A549 (cell line): ENCODE measurements around the gene SLC6A4. TPM values are rescaled to one million over a fixed set of nuclear protein-coding genes. Genes with fewer than 3 reads are reported as not detected.
A peak's percentile ranks its signal among the peaks of the same experiment; 100 is the strongest.

Source experiments
- ATAC-seq, 2 experiments: fragments of 200-7000 bp in 1 of 2; fragments of >200 bp in 1 of 2; cut with Nextera tagmentation in 1 of 2; cut with Tn5 transposase in 1 of 2; 3 replicates each; pipeline versions ENCODE4 v1.8.0 to v1.9.1; 2018 to 2020; ENCODE audit warnings: mild to moderate bottlenecking in 1 of 2, moderate library complexity in 1 of 2
- CTCF ChIA-PET: fragments of 300-600 bp; sonication (Branson Sonifier 250); formaldehyde crosslinking; extraction: SDS; loops from one replicate; lab custom pipeline; 2021; ENCODE audit warnings: antibody characterized with exemption, inconsistent platforms; lab: Yijun Ruan, JAX
- POLR2A ChIA-PET: fragments of 350-600 bp; formaldehyde crosslinking; extraction: SDS; loops from one replicate; lab custom pipeline; 2021; ENCODE audit warnings: antibody characterized with exemption, inconsistent platforms; lab: Yijun Ruan, JAX
- DNase-seq, 2 experiments: peaks; one replicate each; pipeline versions ENCODE4 v3.0.0 to v3.0.0-alpha.2; 2011 to 2016; ENCODE audit warnings: low read depth in 1 of 2, low spot score in 1 of 2
- FAIRE-seq: peaks from 2 replicates; lab custom pipeline; 2011; peaks lifted over from hg19 to GRCh38; lab: Jason Lieb, UNC
- H3K27ac ChIP-seq, 2 experiments: fragments of >200 bp; sonication (Bioruptor Twin); formaldehyde crosslinking; 3 replicates each; pipeline ENCODE4 v1.5.1; 2016 to 2017
- H3K4me1 ChIP-seq: fragments of >200 bp; sonication (Bioruptor Twin); formaldehyde crosslinking; 3 replicates; pipeline ENCODE4 v1.6.1; 2016
- H3K4me2 ChIP-seq: fragments of >200 bp; sonication (Bioruptor Twin); formaldehyde crosslinking; 3 replicates; pipeline ENCODE4 v1.6.1; 2016
- H3K4me3 ChIP-seq: fragments of >200 bp; sonication (Bioruptor Twin); formaldehyde crosslinking; 3 replicates; pipeline ENCODE4 v1.5.1; 2016
- H3K9me3 ChIP-seq: fragments of >200 bp; sonication (Bioruptor Twin); formaldehyde crosslinking; 3 replicates; pipeline ENCODE4 v1.6.1; 2016
- CBX2 ChIP-seq: fragments of 200-600 bp; sonication (generic); IDR thresholded peaks from 2 replicates; pipeline ENCODE4 v1.6.1; 2016; ENCODE audit warnings: low read depth, mild to moderate bottlenecking, borderline replicate concordance
- CEBPB ChIP-seq, 2 experiments: fragments of >200 bp in 1 of 2; sonication (Bioruptor Twin) in 1 of 2; formaldehyde crosslinking in 1 of 2; IDR thresholded peaks; 2 replicates each; pipeline ENCODE4 v1.6.1; 2012 to 2016
- CHD2 ChIP-seq: fragments of 150-350 bp; IDR thresholded peaks from 2 replicates; pipeline ENCODE4 v1.6.1; 2014; ENCODE audit warnings: low read length; ENCODE audit not compliant: partially characterized antibody
- EHF ChIP-seq: fragments of 250-450 bp; sonication (Bioruptor Pico); IDR thresholded peaks from 2 replicates; pipeline ENCODE4 v1.5.0; 2020; ENCODE audit warnings: mild to moderate bottlenecking
- ESRRA ChIP-seq: fragments of 150-350 bp; IDR thresholded peaks from 2 replicates; pipeline ENCODE4 v1.6.1; 2014; ENCODE audit warnings: mild to moderate bottlenecking, low read length, borderline replicate concordance
- FOSL2 ChIP-seq, 2 experiments: fragments of 450-650 bp in 1 of 2; fragments of >200 bp in 1 of 2; sonication (Bioruptor Twin) in 1 of 2; formaldehyde crosslinking; IDR thresholded peaks; 2 replicates each; pipeline versions ENCODE4 v1.5.0 to v1.6.1; 2016 to 2020; ENCODE audit warnings: mild to moderate bottlenecking in 1 of 2, moderate library complexity in 1 of 2
- FOXS1 ChIP-seq: fragments of 250-450 bp; sonication (Bioruptor Pico); IDR thresholded peaks from 2 replicates; pipeline ENCODE4 v1.5.0; 2020; ENCODE audit warnings: mild to moderate bottlenecking, moderate library complexity
- GATA3 ChIP-seq: IDR thresholded peaks from 2 replicates; pipeline ENCODE4 v1.6.1; 2012; ENCODE audit warnings: borderline replicate concordance
- HEYL ChIP-seq: fragments of 250-450 bp; sonication (Bioruptor Pico); IDR thresholded peaks from 2 replicates; pipeline ENCODE4 v1.8.0; 2021; ENCODE audit warnings: mild to moderate bottlenecking, moderate library complexity
- HOXA7 ChIP-seq: fragments of 250-450 bp; sonication (Bioruptor Pico); IDR thresholded peaks from 2 replicates; pipeline ENCODE4 v1.5.0; 2020; ENCODE audit warnings: mild to moderate bottlenecking, moderate library complexity
- HOXB13 ChIP-seq: fragments of 250-450 bp; sonication (Bioruptor Pico); IDR thresholded peaks from 2 replicates; pipeline ENCODE4 v1.5.0; 2020; ENCODE audit warnings: low read depth, mild to moderate bottlenecking, moderate library complexity
- JUNB ChIP-seq: fragments of >200 bp; sonication (Bioruptor Twin); formaldehyde crosslinking; IDR thresholded peaks from 2 replicates; pipeline ENCODE4 v1.6.1; 2016
- NFE2L2 ChIP-seq: fragments of 150-350 bp; conservative IDR thresholded peaks from 2 replicates; pipeline ENCODE4 v1.6.1; 2014; ENCODE audit warnings: low read length
- NR3C1 ChIP-seq: fragments of >200 bp; sonication (Bioruptor Twin); formaldehyde crosslinking; IDR thresholded peaks from 3 replicates; pipeline ENCODE4 v1.6.1; 2017
- POLR2AphosphoS2 ChIP-seq: conservative IDR thresholded peaks from 2 replicates; pipeline ENCODE4 v1.6.1; 2012; ENCODE audit warnings: low read length, improper control_type of control experiment, inconsistent platforms
- RAD21 ChIP-seq, 2 experiments: fragments of >200 bp in 1 of 2; sonication (Bioruptor Twin) in 1 of 2; formaldehyde crosslinking in 1 of 2; IDR thresholded peaks in 1 of 2; conservative IDR thresholded peaks in 1 of 2; 2 replicates in 1 of 2; 3 replicates in 1 of 2; pipeline ENCODE4 v1.6.1; 2012 to 2018; ENCODE audit warnings: inconsistent platforms in 1 of 2
- RCOR1 ChIP-seq: fragments of 150-350 bp; IDR thresholded peaks from 2 replicates; pipeline ENCODE4 v1.6.1; 2014; ENCODE audit warnings: antibody characterized with exemption, low read length, low read depth
- RFX5 ChIP-seq: fragments of 450-650 bp; IDR thresholded peaks from 2 replicates; pipeline ENCODE4 v1.7.1; 2014; ENCODE audit warnings: antibody characterized with exemption, mild to moderate bottlenecking, moderate library complexity
- RNF2 ChIP-seq: fragments of 200-600 bp; sonication (generic); IDR thresholded peaks from 2 replicates; pipeline ENCODE4 v1.6.1; 2016; ENCODE audit warnings: low read depth, mild to moderate bottlenecking, antibody characterized with exemption, moderate library complexity, borderline replicate concordance
- TP53 ChIP-seq: fragments of 250-450 bp; sonication (Bioruptor Pico); IDR thresholded peaks from 2 replicates; pipeline ENCODE4 v1.5.0; 2021; ENCODE audit warnings: mild to moderate bottlenecking, moderate library complexity
- ZC3H11A ChIP-seq: fragments of 450-650 bp; IDR thresholded peaks from 2 replicates; pipeline ENCODE4 v1.6.1; 2014; ENCODE audit warnings: antibody characterized with exemption, mild to moderate bottlenecking
- ZSCAN20 ChIP-seq: fragments of 250-450 bp; sonication (Bioruptor Pico); IDR thresholded peaks from 2 replicates; pipeline ENCODE4 v1.8.0; 2022; ENCODE audit warnings: mild to moderate bottlenecking, moderate library complexity
- WGBS: methylation state at CpG from one replicate; pipeline ENCODE4 v1.1.6; 2017; ENCODE audit errors: missing lambda C conversion rate; 5-methylcytosine and 5-hydroxymethylcytosine counted together
- polyA plus RNA-seq, 4 experiments: library from polyadenylated mRNA; depleted of rRNA in 3 of 4; stranded (reverse); fragments of >200 nt; fragmentation: RNase III in 1 of 4; extraction: RNeasy Plus Mini Kit Qiagen cat#74134 plus additional on column Dnase treatment in 1 of 4; gene quantifications; 2 replicates in 3 of 4; 3 replicates in 1 of 4; pipeline ENCODE4 v1.2.3, GENCODE V29; 2011 to 2017
- TF ChIP-seq, protein P1 (sequence below): fragments of 250-450 bp; sonication (Bioruptor Pico); IDR thresholded peaks from 2 replicates; pipeline ENCODE4 v1.5.0; 2020; ENCODE audit warnings: low read depth, mild to moderate bottlenecking, moderate library complexity
- TF ChIP-seq, protein P2 (sequence below): IDR thresholded peaks from 2 replicates; pipeline ENCODE4 v1.6.1; 2012
- TF ChIP-seq, protein P3 (sequence below): fragments of >200 bp; sonication (Bioruptor Twin); formaldehyde crosslinking; IDR thresholded peaks from 3 replicates; pipeline ENCODE4 v1.6.1; 2016
- TF ChIP-seq, protein P4 (sequence below): fragments of 150-350 bp; IDR thresholded peaks from 2 replicates; pipeline ENCODE4 v1.6.1; 2014; ENCODE audit warnings: low read depth, mild to moderate bottlenecking, low read length

The SLC6A4 gene
- polyA plus RNA-seq, 2 of the 4 experiments (the other 2 are of a cell fraction): 0.12 TPM; not detected in 1

DNA sequence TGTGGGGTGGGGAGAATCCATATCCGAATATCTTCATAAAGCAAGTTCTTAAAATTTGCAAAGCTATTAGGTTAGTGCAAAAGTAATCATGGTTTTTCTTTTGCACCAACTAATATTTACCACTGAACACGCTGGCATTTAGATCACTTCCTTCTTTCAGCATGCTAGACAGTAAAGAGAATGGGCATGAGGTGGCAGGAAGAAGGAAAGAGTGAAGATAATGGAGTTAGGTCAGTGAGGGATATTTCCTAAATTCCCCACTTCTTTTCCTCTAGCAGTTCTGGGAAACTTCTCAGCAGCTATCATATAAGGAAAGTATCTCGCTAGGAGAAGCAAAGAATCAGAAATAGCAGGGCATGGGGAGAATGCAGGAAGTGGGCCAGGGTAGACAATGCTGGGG is 39.0 kb downstream of the SLC6A4 start (continued):
- TF ChIP-seq RCOR1 (no peak), JUNB (no peak), POLR2AphosphoS2 (no peak), RNF2 (no peak), NFE2L2 (no peak)

DNA sequence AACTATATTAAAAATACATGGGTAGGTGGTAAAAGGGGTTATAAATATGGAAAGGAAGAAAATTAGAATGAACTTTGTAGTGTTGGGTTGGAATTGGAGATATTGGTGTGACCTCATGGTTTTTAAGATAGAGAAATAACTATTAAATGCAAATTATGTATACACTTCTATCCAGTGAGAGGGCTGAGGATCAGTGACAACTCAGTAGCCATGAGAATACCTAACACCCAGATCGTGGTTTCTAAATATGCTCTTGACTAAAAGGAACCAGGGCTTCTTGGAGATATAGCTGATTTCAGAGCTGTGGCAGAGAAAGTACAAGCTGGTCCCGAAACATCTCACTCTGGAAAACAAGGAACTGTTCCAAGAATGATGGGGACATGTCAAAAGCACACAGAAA is 44.4 kb downstream of the SLC6A4 start:
- DNase-seq (no peak), ATAC-seq (peak in 1 of 2 experiments; percentile 15; a peak in 2 of 6 replicates), FAIRE-seq (no peak)
- Histone ChIP-seq H3K27ac (no peak overlapping the region), H3K4me2 (no peak overlapping the region), H3K4me1 (no peaks in the 10 kb centered on the region), H3K4me3 (no peak overlapping the region), H3K9me3 (no peaks in the 10 kb centered on the region)
- WGBS: 61% methylated on average over 2 of the region's 2 CpGs
- CTCF ChIA-PET: interaction anchor here (2.1 kb wide), 1 partner anchor 13 kb away, joined by 6 read pairs; no protein-coding TSS in a partner anchor
- POLR2A ChIA-PET: no interaction called here
- TF ChIP-seq RAD21 (conservative IDR thresholded peaks at IDR 0.05 in 1 of 2, IDR thresholded peaks at IDR 0.05 in 1 of 2): no peak
- peak; percentile 48; the same call in 1 of the 2 replicates for TF ChIP-seq RFX5

DNA sequence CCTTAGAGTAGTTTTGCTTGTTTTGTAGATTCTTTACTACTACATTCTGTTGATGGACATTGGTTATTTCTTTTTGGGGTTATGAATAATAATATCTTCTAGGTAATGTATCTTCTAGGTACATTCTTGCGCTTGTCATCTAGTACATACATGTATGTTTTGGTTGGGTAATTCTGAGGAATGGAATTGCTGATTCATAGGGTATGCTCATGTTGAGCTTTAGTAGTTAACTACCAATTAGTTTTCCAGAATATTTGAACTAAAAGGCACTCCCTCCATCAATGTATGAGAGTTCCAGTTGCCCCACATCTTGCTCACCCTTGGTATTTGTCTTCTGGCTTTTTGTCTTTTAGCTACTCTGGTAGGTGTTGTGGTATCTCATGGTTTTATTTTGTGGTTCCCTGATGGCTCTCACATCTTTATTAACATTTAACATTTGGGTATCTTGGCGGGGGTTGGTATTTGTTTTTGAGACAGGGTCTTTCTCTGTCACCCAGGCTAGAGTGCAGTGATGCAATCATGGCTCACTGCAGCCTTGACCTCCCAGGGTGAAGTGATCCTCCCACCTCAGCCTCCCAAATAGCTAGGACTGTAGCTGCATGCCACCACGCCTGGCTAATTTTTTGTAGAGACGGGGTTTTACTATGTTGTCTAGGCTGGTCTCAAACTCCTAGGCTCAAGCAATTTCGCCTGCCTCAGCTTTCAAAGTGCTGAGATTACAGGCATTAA is 47.1 kb downstream of the SLC6A4 start:
- TF ChIP-seq RFX5 (no peak), NFE2L2 (no peak), HOXB13 (CRISPR knock-in tag) (no peak), CEBPB (IDR thresholded peaks at IDR 0.05) (no peak), FOSL2 (IDR thresholded peaks at IDR 0.05) (no peak), FOSL2 (CRISPR knock-in tag; IDR thresholded peaks at IDR 0.05) (no peak), ZC3H11A (no peak), CBX2 (no peak), HEYL (CRISPR knock-in tag) (no peak), FOXS1 (no peak)
- TF ChIP-seq, all 56 proteins: peak for 0
- ChIA-PET POLR2A (interaction anchor here (0.7 kb wide), 1 partner anchor 53 kb away, joined by 9 read pairs; no protein-coding TSS in a partner anchor), CTCF (interaction anchor here (0.6 to 1.7 kb wide), 8 partner anchors 9 to 84 kb away, joined by 3 to 9 read pairs (median 4); no protein-coding TSS in a partner anchor)
- FAIRE-seq (peak; percentile 49), ATAC-seq (no peak), DNase-seq (no peak)
- Histone ChIP-seq H3K4me3 (no peak overlapping the region), H3K4me2 (no peak overlapping the region), H3K9me3 (no peaks in the 10 kb centered on the region), H3K27ac (no peak overlapping the region), H3K4me1 (no peaks in the 10 kb centered on the region)
- 89% methylated on average over 5 of the region's 5 CpGs for WGBS

DNA sequence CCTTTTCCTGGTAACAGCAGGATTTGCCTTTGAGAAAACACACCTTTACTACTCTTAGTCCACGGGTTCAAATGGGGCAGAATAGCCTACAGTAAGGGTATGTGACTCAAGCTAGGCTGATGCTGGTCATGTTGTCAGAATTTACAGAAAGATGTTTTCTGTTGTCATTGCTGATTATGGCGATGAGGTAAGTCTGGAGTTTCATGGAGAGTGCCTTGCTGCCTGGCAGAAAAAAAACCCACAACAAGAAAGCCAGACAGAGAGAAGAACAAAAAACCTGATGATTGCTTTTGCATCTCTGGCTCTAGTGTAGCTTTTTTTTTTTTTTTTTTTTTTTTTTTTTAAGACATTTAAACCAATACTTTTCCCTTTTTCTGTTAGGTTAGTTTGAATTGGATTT is 47.9 kb downstream of the SLC6A4 start:
- ChIA-PET CTCF (interaction anchor here (0.6 to 1.7 kb wide), 10 partner anchors 9 to 83 kb away, joined by 3 to 9 read pairs (median 4); no protein-coding TSS in a partner anchor), POLR2A (no interaction called here)
- H3K4me2 ChIP-seq: no peak overlapping the region
- 83% methylated on average over 2 of the region's 2 CpGs for WGBS
- no peak overlapping the region for H3K4me3 ChIP-seq
- H3K9me3 ChIP-seq: no peaks in the 10 kb centered on the region
- DNase-seq (no peak), FAIRE-seq (no peak), ATAC-seq (no peak)
- H3K27ac ChIP-seq: no peak overlapping the region
- no peaks in the 10 kb centered on the region for H3K4me1 ChIP-seq
- TF ChIP-seq TP53 (CRISPR knock-in tag) (no peak), HOXA7 (CRISPR knock-in tag) (no peak; the same call in 1 of the 2 replicates), ZSCAN20 (no peak), NR3C1 (no peak), FOXS1 (no peak), ESRRA (no peak), ZC3H11A (no peak), EHF (no peak), CHD2 (no peak), RAD21 (conservative IDR thresholded peaks at IDR 0.05 in 1 of 2, IDR thresholded peaks at IDR 0.05 in 1 of 2) (no peak), CEBPB (IDR thresholded peaks at IDR 0.05) (no peak), GATA3 (no peak), RFX5 (no peak)
- TF ChIP-seq, protein P1, sequence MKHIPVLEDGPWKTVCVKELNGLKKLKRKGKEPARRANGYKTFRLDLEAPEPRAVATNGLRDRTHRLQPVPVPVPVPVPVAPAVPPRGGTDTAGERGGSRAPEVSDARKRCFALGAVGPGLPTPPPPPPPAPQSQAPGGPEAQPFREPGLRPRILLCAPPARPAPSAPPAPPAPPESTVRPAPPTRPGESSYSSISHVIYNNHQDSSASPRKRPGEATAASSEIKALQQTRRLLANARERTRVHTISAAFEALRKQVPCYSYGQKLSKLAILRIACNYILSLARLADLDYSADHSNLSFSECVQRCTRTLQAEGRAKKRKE (CRISPR knock-in tag): no peak
- TF ChIP-seq, protein P2, sequence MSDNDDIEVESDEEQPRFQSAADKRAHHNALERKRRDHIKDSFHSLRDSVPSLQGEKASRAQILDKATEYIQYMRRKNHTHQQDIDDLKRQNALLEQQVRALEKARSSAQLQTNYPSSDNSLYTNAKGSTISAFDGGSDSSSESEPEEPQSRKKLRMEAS: no peak
- TF ChIP-seq, protein P3, sequence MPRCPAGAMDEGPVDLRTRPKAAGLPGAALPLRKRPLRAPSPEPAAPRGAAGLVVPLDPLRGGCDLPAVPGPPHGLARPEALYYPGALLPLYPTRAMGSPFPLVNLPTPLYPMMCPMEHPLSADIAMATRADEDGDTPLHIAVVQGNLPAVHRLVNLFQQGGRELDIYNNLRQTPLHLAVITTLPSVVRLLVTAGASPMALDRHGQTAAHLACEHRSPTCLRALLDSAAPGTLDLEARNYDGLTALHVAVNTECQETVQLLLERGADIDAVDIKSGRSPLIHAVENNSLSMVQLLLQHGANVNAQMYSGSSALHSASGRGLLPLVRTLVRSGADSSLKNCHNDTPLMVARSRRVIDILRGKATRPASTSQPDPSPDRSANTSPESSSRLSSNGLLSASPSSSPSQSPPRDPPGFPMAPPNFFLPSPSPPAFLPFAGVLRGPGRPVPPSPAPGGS: no peak
- TF ChIP-seq, protein P4, sequence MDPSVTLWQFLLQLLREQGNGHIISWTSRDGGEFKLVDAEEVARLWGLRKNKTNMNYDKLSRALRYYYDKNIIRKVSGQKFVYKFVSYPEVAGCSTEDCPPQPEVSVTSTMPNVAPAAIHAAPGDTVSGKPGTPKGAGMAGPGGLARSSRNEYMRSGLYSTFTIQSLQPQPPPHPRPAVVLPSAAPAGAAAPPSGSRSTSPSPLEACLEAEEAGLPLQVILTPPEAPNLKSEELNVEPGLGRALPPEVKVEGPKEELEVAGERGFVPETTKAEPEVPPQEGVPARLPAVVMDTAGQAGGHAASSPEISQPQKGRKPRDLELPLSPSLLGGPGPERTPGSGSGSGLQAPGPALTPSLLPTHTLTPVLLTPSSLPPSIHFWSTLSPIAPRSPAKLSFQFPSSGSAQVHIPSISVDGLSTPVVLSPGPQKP: no peak
